ENCODE results near the gene C2orf15. TPM values are rescaled to one million over a fixed set of nuclear protein-coding genes. Genes with fewer than 3 reads are reported as not detected.
A peak's percentile ranks its signal among the peaks of the same experiment; 100 is the strongest.

Gene C2orf15
- total and polyA plus RNA-seq, 2 of the 8 experiments (the other 6 are each of a cell fraction or from before 2014, with no cell fraction given): 3.6 to 6.5 TPM

DNA sequence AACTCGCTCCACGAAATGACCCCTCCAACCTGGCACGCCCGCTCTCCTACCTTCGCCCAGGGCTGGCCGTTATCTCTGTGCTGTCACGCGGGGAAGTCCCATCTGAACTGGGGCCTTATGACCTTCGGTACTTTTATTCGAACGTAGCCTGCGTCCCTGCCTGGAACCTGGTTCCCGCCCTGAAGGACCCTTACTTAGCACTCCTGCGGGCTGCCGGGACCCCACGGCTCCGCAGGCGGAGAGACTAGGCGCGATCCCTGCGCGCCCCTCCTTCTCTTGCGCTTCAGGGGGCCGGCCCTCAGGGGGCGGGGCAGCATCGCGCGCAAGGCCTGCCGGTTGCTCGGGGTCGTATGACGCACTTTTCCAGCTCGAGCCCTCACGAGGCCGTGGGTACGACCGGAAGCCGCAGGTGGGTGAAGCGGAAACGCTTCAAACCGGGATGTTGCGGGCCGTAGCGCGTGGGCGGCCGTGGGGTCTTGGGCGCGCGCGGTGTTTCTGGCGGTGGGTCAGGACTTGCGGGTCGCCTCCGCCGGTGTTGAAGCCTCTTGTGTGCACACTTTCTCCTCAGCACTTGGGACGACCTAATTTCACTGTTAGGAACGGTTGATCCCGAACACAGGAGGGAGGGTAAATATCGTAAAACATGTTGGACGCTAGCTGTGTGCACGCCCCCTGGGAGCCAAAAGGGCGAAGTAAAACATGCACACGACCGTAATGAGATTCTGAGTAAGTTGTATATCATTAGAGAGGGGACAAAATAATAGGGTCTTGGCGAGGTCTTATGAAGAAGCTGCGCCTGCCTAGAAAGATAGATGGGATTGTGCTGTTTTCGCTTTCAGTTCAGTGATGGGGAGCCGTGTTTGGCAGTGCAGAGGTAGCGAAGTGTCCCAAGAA, 13.4 kb downstream of the C2orf15 start, which contains the start of the genes LIPT1 and TSGA10 (continued):
- TF ChIP-seq HDAC2 (IDR thresholded peaks at IDR 0.05; ENCODE audit: borderline replicate concordance in 1 of 2, low read depth in 2 of 2, low read length in 2 of 2): peak in 1 of 2 experiments; percentile 66; a peak in 2 of 4 replicates
- no peak for TF ChIP-seq HDAC6 (IDR thresholded peaks at IDR 0.05; ENCODE audit: low read depth, low read length)
- TF ChIP-seq CBX8 (IDR thresholded peaks at IDR 0.05; ENCODE audit: borderline replicate concordance, low read depth, low read length): no peak
- TF ChIP-seq MAFK (IDR thresholded peaks at IDR 0.05; ENCODE audit: low read depth, low read length): no peak
- TF ChIP-seq KDM5A (IDR thresholded peaks at IDR 0.05; ENCODE audit: low read length): no peak
- peak in 1 of 2 experiments; percentile 43; a peak in 1 of 4 replicates for TF ChIP-seq SIN3A (conservative IDR thresholded peaks at IDR 0.05 in 1 of 2, IDR thresholded peaks at IDR 0.05 in 1 of 2; ENCODE audit: low read depth in 1 of 2, low read length in 2 of 2)
- no peak for TF ChIP-seq SRF (IDR thresholded peaks at IDR 0.05; ENCODE audit: low read depth, low read length)
- no peak for TF ChIP-seq ZNF274 (IDR thresholded peaks at IDR 0.05; ENCODE audit: borderline replicate concordance, extremely low read depth, low read length)
- TF ChIP-seq, protein P1, sequence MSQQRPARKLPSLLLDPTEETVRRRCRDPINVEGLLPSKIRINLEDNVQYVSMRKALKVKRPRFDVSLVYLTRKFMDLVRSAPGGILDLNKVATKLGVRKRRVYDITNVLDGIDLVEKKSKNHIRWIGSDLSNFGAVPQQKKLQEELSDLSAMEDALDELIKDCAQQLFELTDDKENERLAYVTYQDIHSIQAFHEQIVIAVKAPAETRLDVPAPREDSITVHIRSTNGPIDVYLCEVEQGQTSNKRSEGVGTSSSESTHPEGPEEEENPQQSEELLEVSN (IDR thresholded peaks at IDR 0.05): peak; percentile 59
- TF ChIP-seq SP4 (IDR thresholded peaks at IDR 0.05; ENCODE audit: low read length): no peak
- no peak for TF ChIP-seq FOSL1 (IDR thresholded peaks at IDR 0.05; ENCODE audit: insufficient read depth, low read depth, low read length)
- peak; percentile 50 to 90 for TF ChIP-seq POLR2A (IDR thresholded peaks at IDR 0.05; ENCODE audit: control extremely low read depth in 1 of 2, low read depth in 2 of 2, low read length in 2 of 2)
- no peak for TF ChIP-seq BCL11A (IDR thresholded peaks at IDR 0.05; ENCODE audit: low read depth in 2 of 2, low read length in 2 of 2)
- TF ChIP-seq TAF1 (IDR thresholded peaks at IDR 0.05; ENCODE audit: low read depth, low read length): peak; percentile 76
- peak; percentile 96 for TF ChIP-seq KDM4A (IDR thresholded peaks at IDR 0.05; ENCODE audit: low read depth, low read length, severe bottlenecking)
- no peak for TF ChIP-seq RAD21 (IDR thresholded peaks at IDR 0.05 in 1 of 2, conservative IDR thresholded peaks at IDR 0.05 in 1 of 2; ENCODE audit: low read depth in 2 of 2, low read length in 2 of 2)
- no peak for TF ChIP-seq NANOG (IDR thresholded peaks at IDR 0.05; ENCODE audit: insufficient read depth, low read depth, low read length, poor library complexity, severe bottlenecking)
- no peak for TF ChIP-seq RBBP5 (IDR thresholded peaks at IDR 0.05; ENCODE audit: borderline replicate concordance, low read depth, low read length)
- TF ChIP-seq TAF7 (optimal IDR thresholded peaks at IDR 0.05; ENCODE audit: borderline replicate concordance, low read depth, low read length): peak; percentile 54
- no peak for TF ChIP-seq CHD1 (IDR thresholded peaks at IDR 0.05; ENCODE audit: low read depth, low read length)
- TF ChIP-seq TCF12 (IDR thresholded peaks at IDR 0.05; ENCODE audit: low read depth, low read length): no peak
- TF ChIP-seq CBX5 (IDR thresholded peaks at IDR 0.05; ENCODE audit: low read depth, low read length): no peak
- peak; percentile 82 for TF ChIP-seq POLR2AphosphoS5 (IDR thresholded peaks at IDR 0.05; ENCODE audit: low read depth, low read length)

All from H1 (cell line).